Kidney epithelial cell (primary cell): ENCODE results near the gene DDC. TPM values are rescaled to one million over a fixed set of nuclear protein-coding genes. Genes with fewer than 3 reads are reported as not detected.

Experiments
- DNase-seq: peaks from one replicate; pipeline ENCODE4 v3.0.0-alpha.2; 2010; ENCODE audit warnings: low read depth
- H3K27me3 ChIP-seq: 2 replicates; pipeline ENCODE4 v1.6.0; 2011; ENCODE audit warnings: low read length; ENCODE audit not compliant: control insufficient read depth, insufficient read depth
- H3K36me3 ChIP-seq: 2 replicates; pipeline ENCODE4 v1.5.1; 2011; ENCODE audit warnings: low read length; ENCODE audit not compliant: control insufficient read depth, insufficient read depth
- H3K4me3 ChIP-seq: 2 replicates; pipeline ENCODE4 v1.5.1; 2011; ENCODE audit warnings: low read depth, mild to moderate bottlenecking, control low read depth, low read length
- CTCF ChIP-seq: IDR thresholded peaks from 2 replicates; pipeline ENCODE4 v1.5.1; 2011; ENCODE audit warnings: mild to moderate bottlenecking, moderate library complexity, low read length, control low read depth, inconsistent platforms; ENCODE audit not compliant: insufficient read depth, poor library complexity, severe bottlenecking
- total RNA-seq: library from RNA; depleted of rRNA; stranded (reverse); fragments of >200 nt; gene quantifications from 2 replicates; pipeline ENCODE4 v1.2.3, GENCODE V29; 2015

The DDC gene
- total RNA-seq, 1 donor from 2014 or later: not detected

GRCh38 chr7:50436133-50436806 lies 128.9 kb downstream of the DDC start:
- Histone ChIP-seq H3K4me3 (no peak overlapping the region), H3K27me3 (no peaks in the 10 kb centered on the region), H3K36me3 (no peaks in the 10 kb centered on the region)
- peak; percentile 72 for DNase-seq
- TF ChIP-seq CTCF: no peak

- TF ChIP-seq CTCF: no peak
- no peak for DNase-seq
- H3K4me3 ChIP-seq: no peak overlapping the region
- H3K27me3 ChIP-seq: no peaks in the 10 kb centered on the region
- no peaks in the 10 kb centered on the region for H3K36me3 ChIP-seq
Observed at GRCh38 chr7:50431722-50432305, 133.4 kb downstream of the DDC start.

GRCh38 chr7:50431316-50431715 lies 133.9 kb downstream of the DDC start:
- TF ChIP-seq CTCF: no peak
- no peaks in the 10 kb centered on the region for H3K36me3 ChIP-seq
- DNase-seq: no peak

GRCh38 chr7:50428911-50429310 lies 136.3 kb downstream of the DDC start:
- TF ChIP-seq CTCF: no peak
- Histone ChIP-seq H3K36me3 (no peaks in the 10 kb centered on the region), H3K27me3 (no peaks in the 10 kb centered on the region), H3K4me3 (no peak overlapping the region)
- no peak for DNase-seq

More at GRCh38 chr7:50431316-50431715, 133.9 kb downstream of the DDC start:
- Histone ChIP-seq H3K27me3 (no peaks in the 10 kb centered on the region), H3K4me3 (no peak overlapping the region)

DNA sequence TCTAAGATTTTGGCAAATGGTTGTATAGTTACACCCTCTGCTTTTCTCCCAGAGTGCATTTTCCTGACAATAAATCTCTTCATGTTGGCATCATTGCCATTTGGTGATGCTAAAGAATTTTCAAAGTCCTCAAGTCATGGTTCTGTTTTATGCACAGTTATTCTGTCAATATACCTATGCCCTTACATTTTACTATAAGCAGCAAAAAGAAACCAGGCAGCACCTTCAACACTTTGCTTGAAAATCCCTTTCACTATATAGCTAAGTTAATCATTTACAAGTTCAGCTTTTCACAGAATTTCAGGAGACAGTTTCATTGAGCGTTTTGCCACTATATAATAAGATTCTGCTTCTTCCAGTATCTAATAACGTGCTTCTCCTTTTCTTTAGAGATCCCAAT lies 137.7 kb downstream of the DDC start:
- no peak for TF ChIP-seq CTCF

More for the DNA sequence above, 137.7 kb downstream of the DDC start:
- no peak for DNase-seq
- H3K4me3 ChIP-seq: no peak overlapping the region
- no peaks in the 10 kb centered on the region for H3K27me3 ChIP-seq
- H3K36me3 ChIP-seq: no peaks in the 10 kb centered on the region
